Activated CD4-positive, alpha-beta T cell treated with anti-CD3 and anti-CD28 coated beads for 48 hours (primary cell): ENCODE results near the gene SLC39A11.

Experiments used
- DNase-seq: peaks from one replicate; pipeline ENCODE4 v3.0.0-alpha.2; 2020

Gene SLC39A11

GRCh38 chr17:73039282-73039681 is 53.2 kb downstream of the SLC39A11 start:
- DNase-seq: no peak

DNA sequence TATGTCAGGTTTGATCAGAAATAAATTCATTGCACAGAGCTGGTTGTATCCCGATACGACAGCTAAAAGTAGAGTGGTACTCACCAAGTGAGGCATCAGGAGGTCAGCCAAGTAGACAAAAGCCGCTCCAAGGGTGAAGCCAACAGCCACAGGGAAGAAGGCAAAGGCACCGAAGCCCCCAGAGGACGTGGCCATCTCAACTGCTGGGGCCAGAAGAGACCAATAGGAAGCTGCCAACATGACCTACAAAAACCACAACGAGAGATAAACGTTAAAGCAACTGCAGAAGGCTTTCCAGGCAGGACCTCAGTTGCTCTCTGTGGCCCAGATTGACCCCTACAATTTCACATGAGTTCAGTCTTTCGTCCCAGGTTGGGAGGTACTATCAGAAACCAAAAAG is 61.0 kb downstream of the SLC39A11 start:
- no peak for DNase-seq

DNA sequence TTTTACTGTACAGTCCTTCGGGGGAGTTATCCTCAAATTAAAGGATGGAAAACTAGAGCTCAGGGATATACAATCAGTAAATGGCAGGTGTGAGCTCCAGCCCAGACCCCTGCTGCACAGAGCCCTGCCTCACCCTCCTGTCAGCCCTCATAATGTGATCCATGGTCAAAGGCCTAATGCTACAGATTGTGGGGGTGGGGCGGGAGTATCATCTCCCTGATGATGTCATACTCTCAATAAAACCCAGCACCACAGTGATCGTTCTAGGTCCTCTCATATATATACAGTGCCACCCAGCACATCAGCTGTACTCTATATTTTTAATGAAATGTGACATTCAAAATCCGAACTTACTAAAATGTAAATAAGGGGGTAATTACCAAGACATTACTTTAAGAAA is 61.5 kb downstream of the SLC39A11 start:
- no peak for DNase-seq

DNA sequence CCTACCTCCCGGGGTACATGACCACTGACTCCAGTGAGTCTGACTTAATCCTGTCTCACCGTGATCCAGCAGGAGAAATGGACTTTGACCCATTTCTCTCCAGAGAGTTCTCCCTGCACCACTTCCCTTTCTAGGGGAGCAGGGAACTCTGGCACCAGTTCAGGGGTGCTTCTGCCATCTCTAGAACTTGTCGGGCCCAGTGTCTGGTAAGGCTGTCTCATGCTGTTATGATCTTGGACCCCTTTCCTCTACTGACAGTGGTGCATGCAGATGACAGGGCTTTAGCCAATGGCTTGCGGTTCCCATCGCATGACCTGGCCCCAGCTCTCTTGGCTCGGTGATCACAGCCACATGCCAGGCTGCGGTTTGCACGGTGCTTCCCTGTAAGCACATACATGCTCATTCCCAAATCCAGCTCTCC is 62.0 kb downstream of the SLC39A11 start:
- no peak for DNase-seq

- no peak for DNase-seq
These were observed 62.5 kb downstream of the SLC39A11 start for GRCh38 chr17:73029991-73030390.

GRCh38 chr17:73029021-73029420 is 63.5 kb downstream of the SLC39A11 start:
- DNase-seq: no peak

- DNase-seq: no peak
These were observed 64.2 kb downstream of the SLC39A11 start for GRCh38 chr17:73028299-73028755.

- no peak for DNase-seq
These were observed 65.3 kb downstream of the SLC39A11 start for GRCh38 chr17:73027130-73027741.

- no peak for DNase-seq
These were observed 67.4 kb downstream of the SLC39A11 start for GRCh38 chr17:73025041-73025560.

DNA sequence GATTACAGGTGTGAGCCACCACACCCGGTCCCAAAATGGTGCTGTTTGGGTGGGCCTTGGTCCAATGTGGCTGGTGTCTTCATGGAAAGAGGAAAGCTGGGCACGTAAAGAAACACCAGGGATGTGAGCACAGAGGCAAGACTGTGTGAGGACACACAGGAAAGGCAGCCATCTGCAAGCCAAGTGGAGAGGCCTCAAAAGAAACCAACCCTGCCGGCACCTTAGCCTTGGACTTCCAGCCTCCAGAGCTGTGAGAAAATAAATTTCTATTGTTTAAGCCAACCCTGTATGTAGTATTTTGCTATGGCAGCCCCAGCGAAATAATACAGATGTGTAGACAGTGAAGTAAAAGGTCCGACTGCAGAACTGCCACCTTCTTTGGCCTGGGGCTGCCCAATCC is 68.7 kb downstream of the SLC39A11 start:
- DNase-seq: no peak

GRCh38 chr17:73022694-73023093 is 69.8 kb downstream of the SLC39A11 start:
- DNase-seq: no peak

GRCh38 chr17:73021771-73022170 is 70.7 kb downstream of the SLC39A11 start:
- no peak for DNase-seq

GRCh38 chr17:73020110-73020509 is 72.4 kb downstream of the SLC39A11 start:
- DNase-seq: no peak

DNA sequence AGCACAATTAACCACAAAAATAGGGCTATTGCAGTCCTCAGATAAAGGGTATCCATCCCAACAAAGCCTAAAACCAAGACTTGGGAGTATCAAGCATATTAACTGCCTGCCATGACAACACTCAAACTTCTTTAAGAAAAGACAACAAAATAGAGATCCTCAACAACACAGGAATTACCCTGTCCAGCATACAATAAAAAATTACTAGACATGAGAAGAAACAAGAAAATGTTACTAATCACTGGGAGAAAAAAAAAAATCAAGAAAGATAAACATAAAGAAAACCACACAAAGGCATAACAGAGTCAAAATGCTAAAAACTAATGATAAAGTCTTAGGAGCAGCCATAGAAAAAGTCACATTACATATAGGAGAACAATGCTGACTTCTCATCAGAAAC is 73.9 kb downstream of the SLC39A11 start:
- no peak for DNase-seq

- DNase-seq: no peak
These were observed 74.8 kb downstream of the SLC39A11 start for GRCh38 chr17:73017658-73018057.

- no peak for DNase-seq
These were observed 76.7 kb downstream of the SLC39A11 start for GRCh38 chr17:73015722-73016276.

GRCh38 chr17:73013816-73014663 is 78.4 kb downstream of the SLC39A11 start:
- DNase-seq: no peak

DNA sequence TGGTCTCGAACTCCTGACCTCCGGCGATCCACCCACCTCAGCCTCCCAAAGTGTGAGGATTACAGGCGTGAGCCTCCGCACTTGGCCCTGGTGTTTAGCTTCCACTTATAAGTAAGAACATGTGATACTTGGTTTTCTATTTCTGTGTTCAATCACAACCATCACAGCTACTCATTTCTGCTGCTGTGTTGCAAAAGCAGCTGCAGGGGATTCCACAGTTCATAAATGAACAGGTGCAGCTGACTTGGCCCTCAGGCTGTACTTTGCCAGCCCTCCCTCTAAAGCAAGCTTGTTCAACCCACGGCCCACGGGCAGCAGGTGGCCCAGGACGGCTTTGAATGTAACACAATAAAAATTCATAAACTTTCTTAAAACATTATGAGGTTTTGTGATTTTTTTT is 79.2 kb downstream of the SLC39A11 start:
- DNase-seq: no peak

- no peak for DNase-seq
These were observed 81.4 kb downstream of the SLC39A11 start for GRCh38 chr17:73011016-73011486.

GRCh38 chr17:73010414-73010813 is 82.1 kb downstream of the SLC39A11 start:
- DNase-seq: no peak

DNA sequence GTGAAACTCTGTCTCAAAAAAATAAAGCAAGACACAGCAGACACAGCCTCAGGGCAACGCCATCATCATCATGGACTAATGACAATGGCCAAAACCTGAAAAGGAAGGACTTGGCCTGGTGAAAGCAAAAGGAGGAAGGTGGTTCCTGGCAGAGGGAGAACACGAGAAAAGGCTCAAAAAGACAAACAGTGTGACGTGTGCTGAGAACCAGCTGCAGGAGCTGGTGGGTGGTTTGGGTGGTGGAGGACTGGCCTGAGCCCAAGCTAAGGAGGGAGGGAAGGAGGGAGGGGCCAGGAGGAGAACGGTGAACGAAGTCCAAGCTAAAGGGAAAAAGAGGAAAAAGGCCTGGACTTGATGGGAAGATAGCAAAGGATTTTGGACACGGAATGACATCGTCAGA is 85.1 kb downstream of the SLC39A11 start:
- no peak for DNase-seq

GRCh38 chr17:73005360-73005759 is 87.1 kb downstream of the SLC39A11 start:
- DNase-seq: no peak

GRCh38 chr17:73003487-73003886 is 89.0 kb downstream of the SLC39A11 start:
- DNase-seq: no peak

GRCh38 chr17:73000832-73001231 is 91.7 kb downstream of the SLC39A11 start:
- no peak for DNase-seq
